ENCODE measurements around the gene RNPEP.

DNA sequence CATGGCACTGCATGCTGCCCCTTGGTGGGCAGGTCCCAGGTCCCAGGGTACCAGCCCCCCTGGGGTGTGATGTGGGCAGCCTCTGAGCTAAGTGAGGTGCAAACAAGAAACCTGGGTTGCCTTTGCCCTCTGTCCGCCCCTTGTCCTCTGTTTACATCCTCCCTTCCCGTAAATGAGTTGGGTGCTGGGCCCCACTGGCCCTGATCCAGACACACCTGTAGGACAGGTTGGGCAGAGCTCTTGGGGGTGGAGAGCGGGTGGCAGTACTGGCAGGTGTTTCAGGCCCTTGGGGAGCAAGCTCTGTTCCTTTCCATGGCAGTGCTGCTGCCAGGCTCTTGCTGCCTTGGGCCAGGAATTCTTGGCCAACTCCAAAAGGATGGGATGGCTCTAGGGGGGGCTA is 63.8 kb downstream of the RNPEP start:
- TF ChIP-seq JUND (CRISPR knock-in tag; IDR thresholded peaks at IDR 0.05), result no peak
- no peak for TF ChIP-seq HNRNPK (IDR thresholded peaks at IDR 0.05; ENCODE audit: low read depth, low read length, poor library complexity, severe bottlenecking)
- TF ChIP-seq STAT6 (CRISPR knock-in tag; IDR thresholded peaks at IDR 0.05; ENCODE audit: borderline replicate concordance), result no peak
- TF ChIP-seq, protein P1, sequence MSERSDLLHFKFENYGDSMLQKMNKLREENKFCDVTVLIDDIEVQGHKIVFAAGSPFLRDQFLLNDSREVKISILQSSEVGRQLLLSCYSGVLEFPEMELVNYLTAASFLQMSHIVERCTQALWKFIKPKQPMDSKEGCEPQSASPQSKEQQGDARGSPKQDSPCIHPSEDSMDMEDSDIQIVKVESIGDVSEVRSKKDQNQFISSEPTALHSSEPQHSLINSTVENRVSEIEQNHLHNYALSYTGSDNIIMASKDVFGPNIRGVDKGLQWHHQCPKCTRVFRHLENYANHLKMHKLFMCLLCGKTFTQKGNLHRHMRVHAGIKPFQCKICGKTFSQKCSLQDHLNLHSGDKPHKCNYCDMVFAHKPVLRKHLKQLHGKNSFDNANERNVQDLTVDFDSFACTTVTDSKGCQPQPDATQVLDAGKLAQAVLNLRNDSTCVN (CRISPR knock-in tag; IDR thresholded peaks at IDR 0.05; ENCODE audit: borderline replicate concordance), result no peak
- no peak for TF ChIP-seq GLI4 (CRISPR knock-in tag; IDR thresholded peaks at IDR 0.05; ENCODE audit: borderline replicate concordance)
- TF ChIP-seq PAX8 (CRISPR knock-in tag; IDR thresholded peaks at IDR 0.05; ENCODE audit: borderline replicate concordance), result no peak
- TF ChIP-seq, protein P2, sequence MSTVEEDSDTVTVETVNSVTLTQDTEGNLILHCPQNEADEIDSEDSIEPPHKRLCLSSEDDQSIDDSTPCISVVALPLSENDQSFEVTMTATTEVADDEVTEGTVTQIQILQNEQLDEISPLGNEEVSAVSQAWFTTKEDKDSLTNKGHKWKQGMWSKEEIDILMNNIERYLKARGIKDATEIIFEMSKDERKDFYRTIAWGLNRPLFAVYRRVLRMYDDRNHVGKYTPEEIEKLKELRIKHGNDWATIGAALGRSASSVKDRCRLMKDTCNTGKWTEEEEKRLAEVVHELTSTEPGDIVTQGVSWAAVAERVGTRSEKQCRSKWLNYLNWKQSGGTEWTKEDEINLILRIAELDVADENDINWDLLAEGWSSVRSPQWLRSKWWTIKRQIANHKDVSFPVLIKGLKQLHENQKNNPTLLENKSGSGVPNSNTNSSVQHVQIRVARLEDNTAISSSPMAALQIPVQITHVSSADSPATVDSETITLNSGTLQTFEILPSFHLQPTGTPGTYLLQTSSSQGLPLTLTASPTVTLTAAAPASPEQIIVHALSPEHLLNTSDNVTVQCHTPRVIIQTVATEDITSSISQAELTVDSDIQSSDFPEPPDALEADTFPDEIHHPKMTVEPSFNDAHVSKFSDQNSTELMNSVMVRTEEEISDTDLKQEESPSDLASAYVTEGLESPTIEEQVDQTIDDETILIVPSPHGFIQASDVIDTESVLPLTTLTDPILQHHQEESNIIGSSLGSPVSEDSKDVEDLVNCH (CRISPR knock-in tag; IDR thresholded peaks at IDR 0.05), result no peak
- peak; percentile 32; the same call in 1 of the 2 replicates for TF ChIP-seq ARNT2 (CRISPR knock-in tag; IDR thresholded peaks at IDR 0.05; ENCODE audit: low read depth)
- TF ChIP-seq KDM1A (CRISPR knock-in tag; IDR thresholded peaks at IDR 0.05), result no peak
- TF ChIP-seq ZNF224 (CRISPR knock-in tag; IDR thresholded peaks at IDR 0.05), result no peak
- TF ChIP-seq YY1 (IDR thresholded peaks at IDR 0.05; ENCODE audit: insufficient read depth, insufficient replicate concordance, low read depth, low read length), result no peak
- TF ChIP-seq EP300 (IDR thresholded peaks at IDR 0.05; ENCODE audit: low read depth in 2 of 2, low read length in 2 of 2), result peak in 1 of 2 experiments; percentile 68; a peak in 1 of 4 replicates
- TF ChIP-seq EP300 (CRISPR knock-in tag; IDR thresholded peaks at IDR 0.05; ENCODE audit: borderline replicate concordance), result peak; percentile 71; the same call in 1 of the 2 replicates
- no peak for TF ChIP-seq SP1 (IDR thresholded peaks at IDR 0.05)
- no peak for TF ChIP-seq SP1 (CRISPR knock-in tag; IDR thresholded peaks at IDR 0.05)
- no peak for TF ChIP-seq ZNF333 (CRISPR knock-in tag; IDR thresholded peaks at IDR 0.05; ENCODE audit: borderline replicate concordance)

Measured in HepG2 (cell line).